WTC11 (cell line): Measurements from ENCODE around the gene ERC2.

Experiments used
- ATF2 ChIP-seq: sonication (generic); formaldehyde crosslinking; IDR thresholded peaks from 2 replicates; pipeline ENCODE4 v1.8.1; 2022; ENCODE audit warnings: low read depth, missing genetic modification reagents, borderline replicate concordance
- ATF3 ChIP-seq: sonication (generic); formaldehyde crosslinking; conservative IDR thresholded peaks from 2 replicates; pipeline ENCODE4 v1.8.1; 2022; ENCODE audit warnings: mild to moderate bottlenecking, missing genetic modification reagents
- CTCF ChIP-seq: fragments of 200-600 bp; IDR thresholded peaks from 2 replicates; pipeline ENCODE4 v1.8.0; 2022; ENCODE audit warnings: antibody characterized with exemption
- GABPB1 ChIP-seq: sonication (generic); formaldehyde crosslinking; IDR thresholded peaks from 2 replicates; pipeline ENCODE4 v1.8.1; 2023; ENCODE audit warnings: mild to moderate bottlenecking, missing genetic modification reagents
- GTF2I ChIP-seq: fragments of 250-450 bp; sonication (Bioruptor Pico); conservative IDR thresholded peaks from 2 replicates; pipeline ENCODE4 v1.4.0; 2021; ENCODE audit warnings: mild to moderate bottlenecking
- MAX ChIP-seq: sonication (generic); formaldehyde crosslinking; IDR thresholded peaks from 2 replicates; pipeline ENCODE4 v1.8.0; 2022; ENCODE audit warnings: mild to moderate bottlenecking, missing genetic modification reagents
- MLX ChIP-seq: sonication (generic); formaldehyde crosslinking; IDR thresholded peaks from 2 replicates; pipeline ENCODE4 v1.8.1; 2023; ENCODE audit warnings: mild to moderate bottlenecking, missing genetic modification reagents, moderate library complexity
- PREB ChIP-seq: sonication (generic); formaldehyde crosslinking; IDR thresholded peaks from 2 replicates; pipeline ENCODE4 v1.8.1; 2022; ENCODE audit warnings: mild to moderate bottlenecking, missing genetic modification reagents, moderate library complexity, borderline replicate concordance
- SP1 ChIP-seq: sonication (generic); formaldehyde crosslinking; conservative IDR thresholded peaks from 2 replicates; pipeline ENCODE4 v1.8.1; 2022; ENCODE audit warnings: missing genetic modification reagents
- ZNF425 ChIP-seq: fragments of 250-450 bp; sonication (Bioruptor Pico); conservative IDR thresholded peaks from 2 replicates; pipeline ENCODE4 v1.9.0; 2021; ENCODE audit warnings: mild to moderate bottlenecking

- TF ChIP-seq MAX (no peak), CTCF (no peak), GABPB1 (no peak), GTF2I (CRISPR knock-in tag) (no peak), ATF3 (CRISPR knock-in tag) (no peak), SP1 (CRISPR knock-in tag) (no peak), MLX (CRISPR knock-in tag) (no peak), ATF2 (CRISPR knock-in tag) (no peak), ZNF425 (CRISPR knock-in tag) (no peak), PREB (CRISPR knock-in tag) (no peak)
These were observed 747.7 kb downstream of the ERC2 start for GRCh38 chr3:55720614-55721013.
